GM10847 (cell line): Measurements from ENCODE around the gene TMCO4.

Experiments used
- POLR2A ChIP-seq: IDR thresholded peaks from 2 replicates; pipeline ENCODE4 v1.6.1; 2011; ENCODE audit not compliant: insufficient read length; ENCODE audit errors: extremely low read depth

Gene TMCO4

DNA sequence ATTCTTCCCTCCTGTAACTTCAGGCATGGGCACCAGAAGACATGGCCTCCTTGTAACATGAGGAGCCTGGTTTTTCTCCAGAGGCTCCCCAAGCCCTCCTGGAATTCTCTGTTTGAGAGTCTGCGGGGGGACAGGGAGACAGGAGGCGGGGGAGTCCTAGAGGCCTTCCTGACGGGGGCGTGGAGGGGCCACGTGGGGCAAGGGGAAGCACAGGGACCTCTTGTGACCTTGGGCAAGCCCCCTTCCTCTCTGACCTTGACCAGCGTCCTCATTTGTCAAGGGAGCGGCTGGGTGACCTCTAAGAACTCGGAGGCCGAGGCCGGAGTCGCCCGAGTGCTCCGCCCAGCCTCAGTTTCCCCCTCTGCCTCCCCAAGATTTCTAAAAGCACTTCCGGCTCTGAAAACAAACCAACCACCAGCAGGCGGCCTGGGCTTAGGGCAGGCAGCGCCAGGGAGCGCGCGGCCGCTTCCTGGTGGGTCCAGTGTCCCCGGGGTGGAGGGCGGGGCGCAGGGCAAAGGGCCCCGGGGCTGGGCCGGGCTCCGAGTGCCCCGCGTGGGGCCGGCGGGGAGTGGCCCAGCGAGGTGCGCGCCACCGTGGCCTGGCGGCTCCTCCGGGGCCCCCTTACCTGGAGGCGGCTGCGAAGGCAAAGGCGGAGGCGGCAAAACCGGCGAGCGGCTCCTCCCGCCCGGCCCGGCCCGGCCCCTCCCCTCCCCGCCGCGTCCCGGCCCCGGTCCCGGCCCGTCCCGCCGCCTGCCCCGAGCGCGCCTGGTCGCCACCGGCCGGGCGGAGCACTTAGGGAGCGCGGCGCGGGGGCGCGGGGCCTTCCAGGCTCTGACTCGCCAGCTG lies at the start of gene TMCO4:
TMCO4 (minus strand) TSS at position 687 of the 846 bp plus-strand sequence. CDS start 19,158 bp downstream, outside the sequence.
- no peak for TF ChIP-seq POLR2A

DNA sequence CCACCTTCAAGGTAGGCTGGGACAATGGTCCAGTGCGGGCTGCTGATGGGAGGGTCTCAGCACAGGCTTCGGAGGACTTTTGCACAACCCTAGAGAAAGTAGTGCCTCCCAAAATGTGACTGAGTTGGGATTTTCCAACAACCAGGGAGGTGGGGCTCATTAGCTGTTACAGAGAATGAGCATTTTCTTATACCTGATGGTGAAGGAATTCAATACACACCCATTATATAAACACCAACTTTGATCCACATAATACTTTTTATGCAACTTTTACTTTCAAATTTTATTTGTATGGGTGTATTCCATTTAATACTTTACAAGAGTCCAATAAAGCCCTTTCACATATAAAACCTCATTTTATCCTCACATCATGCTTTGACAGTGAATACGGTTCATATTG lies 46.6 kb upstream of the TMCO4 start:
- no peak for TF ChIP-seq POLR2A

DNA sequence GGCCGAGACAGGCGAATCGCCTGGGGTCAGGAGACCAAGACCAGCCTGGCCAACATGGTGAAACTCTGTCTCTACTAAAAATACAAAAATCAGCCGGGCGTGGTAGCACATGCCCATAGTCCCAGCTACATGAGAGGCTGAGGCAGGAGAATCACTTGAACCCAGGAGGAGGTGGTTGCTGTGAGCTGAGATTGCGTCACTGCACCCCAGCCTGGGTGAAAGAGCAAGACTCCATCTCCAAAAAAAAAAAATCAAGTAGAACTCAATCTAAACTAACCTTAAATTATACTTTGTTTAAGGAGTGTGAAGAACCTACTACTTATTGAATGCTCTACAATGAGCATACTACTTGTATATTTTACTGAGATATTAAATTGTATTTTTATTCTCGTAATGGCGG lies 45.8 kb upstream of the TMCO4 start:
- no peak for TF ChIP-seq POLR2A

DNA sequence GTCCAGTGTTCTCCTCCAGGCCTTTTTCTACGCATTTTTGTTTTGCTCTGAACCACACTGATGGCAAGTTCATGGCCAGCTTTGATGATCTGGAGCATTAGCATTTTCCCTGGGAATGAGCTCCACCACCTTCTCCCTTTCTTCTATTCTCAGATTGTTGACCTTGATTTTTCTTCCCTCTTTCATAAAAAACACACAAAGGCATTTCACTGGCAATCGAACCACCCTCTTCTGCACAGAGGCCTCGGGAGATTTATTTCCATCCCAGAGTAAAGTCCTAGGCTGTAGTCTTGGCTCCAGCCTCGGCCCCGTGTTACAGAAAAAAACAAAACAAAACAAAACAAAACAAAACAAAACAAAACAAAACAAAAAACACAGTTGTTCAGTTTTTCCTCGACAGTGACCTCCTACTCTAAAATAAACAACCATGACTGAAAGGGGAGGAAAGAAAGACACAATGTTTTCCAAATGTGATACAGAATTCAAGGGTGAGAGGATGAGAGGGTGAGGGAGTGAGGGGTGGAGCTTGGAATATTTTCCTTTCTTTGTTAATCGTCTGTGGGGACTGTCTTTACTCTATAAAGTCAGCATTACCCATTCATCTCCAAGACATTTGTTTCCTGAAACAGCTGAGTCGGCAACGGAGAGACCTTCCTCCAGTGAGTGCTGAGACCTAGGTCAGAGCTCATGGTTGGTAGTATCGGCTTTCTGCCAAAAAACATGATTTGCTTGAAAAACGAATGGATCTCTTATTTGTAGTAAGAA lies 45.2 kb upstream of the TMCO4 start:
- TF ChIP-seq POLR2A, result no peak

DNA sequence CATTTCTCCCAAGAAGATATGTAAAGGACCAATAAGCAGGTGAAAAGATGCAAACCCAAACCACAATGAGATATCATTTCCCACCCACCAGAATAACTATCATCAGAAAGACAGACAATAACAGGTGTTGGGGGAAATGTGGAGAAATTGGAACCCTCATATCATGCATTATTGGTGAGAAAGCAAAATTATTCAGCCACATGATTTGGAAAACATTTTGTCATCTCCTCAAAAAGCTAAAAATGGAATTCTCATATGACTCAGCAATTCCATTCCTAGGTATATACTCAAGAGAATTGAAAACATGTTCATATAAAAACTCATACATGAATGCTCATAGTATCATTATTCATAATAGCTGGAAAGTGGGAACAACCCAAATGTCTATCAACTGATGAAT lies 40.5 kb upstream of the TMCO4 start:
- no peak for TF ChIP-seq POLR2A

DNA sequence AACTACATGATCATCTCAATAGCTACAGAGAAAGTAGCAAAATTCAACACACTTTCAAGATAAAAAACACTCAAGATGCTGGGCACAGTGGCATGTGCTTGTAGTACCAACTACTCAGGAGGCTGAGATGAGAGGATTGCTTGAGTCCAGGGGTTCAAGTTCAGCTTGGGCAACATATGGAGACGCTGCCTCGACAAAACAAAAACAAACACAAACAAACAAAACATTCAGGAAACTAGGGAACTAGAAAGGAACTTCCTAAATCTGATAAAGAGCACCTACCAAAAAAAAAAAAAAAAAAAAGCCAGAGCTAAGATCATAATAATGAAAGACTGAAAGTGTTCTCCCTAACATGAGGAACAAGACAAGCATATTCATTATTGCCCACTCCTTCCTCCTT lies 38.1 kb upstream of the TMCO4 start:
- TF ChIP-seq POLR2A, result no peak

DNA sequence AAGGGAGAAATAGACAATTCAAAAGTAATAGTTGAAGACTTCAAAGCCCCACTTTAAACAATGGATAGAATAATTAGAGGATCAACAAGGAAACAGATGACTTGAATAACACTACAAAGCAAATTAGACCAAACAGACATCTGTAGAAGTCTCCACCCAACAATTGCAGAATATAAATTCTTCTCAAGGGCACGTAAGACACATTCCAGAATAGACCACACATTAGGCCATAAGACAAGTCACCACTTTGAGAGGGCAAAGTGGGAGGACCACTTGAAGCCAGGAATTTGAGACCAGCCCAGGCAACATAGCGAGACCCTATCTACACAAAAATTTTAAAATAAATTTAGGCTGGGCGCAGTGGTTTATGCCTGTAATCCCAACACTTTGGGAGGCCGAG lies 35.9 kb upstream of the TMCO4 start:
- TF ChIP-seq POLR2A, result no peak

DNA sequence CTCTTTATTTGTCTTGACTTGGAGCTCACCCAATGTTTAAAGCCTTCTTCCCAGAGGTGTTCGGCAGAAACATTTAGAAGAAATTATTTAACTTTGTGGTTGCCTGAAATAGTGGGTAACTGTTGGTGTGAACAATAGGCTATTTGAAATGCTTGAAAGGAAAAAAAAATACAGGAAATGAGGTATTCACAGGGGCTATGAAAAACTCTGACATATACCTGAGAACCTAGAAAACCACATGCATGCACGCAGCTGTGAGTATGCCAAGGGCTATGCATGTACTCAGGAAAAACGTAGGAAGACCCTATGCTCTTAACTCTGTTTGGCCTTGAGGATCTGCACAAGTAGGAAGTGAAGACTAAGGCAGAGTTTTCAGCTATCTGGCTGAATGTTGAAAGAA lies 31.7 kb upstream of the TMCO4 start:
- TF ChIP-seq POLR2A, result no peak

DNA sequence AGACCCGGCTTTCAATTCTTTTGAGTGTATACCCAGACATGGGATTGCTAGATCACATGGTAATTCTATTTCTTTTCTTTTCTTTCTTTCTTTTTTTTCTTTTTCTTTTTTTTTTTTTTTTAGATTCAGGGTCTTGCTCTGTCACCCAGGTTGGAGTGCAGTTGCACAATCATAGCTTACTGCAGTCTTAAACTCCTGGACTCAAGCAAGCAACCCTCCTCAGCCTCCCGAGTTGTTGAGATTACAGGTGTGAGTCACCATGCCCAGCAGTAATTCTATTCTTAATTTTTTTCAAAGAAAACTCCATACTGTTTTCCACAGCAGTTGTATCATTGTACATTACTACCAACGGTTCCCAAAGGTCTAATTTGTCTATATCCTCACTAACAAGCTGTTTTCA lies 28.8 kb upstream of the TMCO4 start:
- TF ChIP-seq POLR2A, result no peak

DNA sequence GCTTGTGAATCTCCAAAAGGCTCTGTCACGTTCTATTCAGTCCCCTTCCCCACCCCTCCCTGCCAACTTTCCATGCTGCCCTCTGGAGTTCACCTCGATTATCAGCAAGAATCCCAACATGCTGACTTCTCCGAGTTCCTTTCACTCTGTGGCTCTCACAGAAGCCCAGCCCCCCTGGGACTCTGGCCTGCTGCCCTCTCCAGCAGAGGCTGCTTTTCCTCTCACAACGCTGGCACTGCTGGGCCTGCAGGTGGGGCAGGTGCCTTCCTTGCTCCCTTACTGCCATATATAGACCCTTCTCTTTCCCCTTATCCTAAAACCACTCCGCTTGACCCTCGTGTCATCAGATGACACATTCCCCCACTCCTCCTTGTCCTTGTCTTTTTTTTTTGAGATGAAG lies 25.6 kb upstream of the TMCO4 start:
- no peak for TF ChIP-seq POLR2A

DNA sequence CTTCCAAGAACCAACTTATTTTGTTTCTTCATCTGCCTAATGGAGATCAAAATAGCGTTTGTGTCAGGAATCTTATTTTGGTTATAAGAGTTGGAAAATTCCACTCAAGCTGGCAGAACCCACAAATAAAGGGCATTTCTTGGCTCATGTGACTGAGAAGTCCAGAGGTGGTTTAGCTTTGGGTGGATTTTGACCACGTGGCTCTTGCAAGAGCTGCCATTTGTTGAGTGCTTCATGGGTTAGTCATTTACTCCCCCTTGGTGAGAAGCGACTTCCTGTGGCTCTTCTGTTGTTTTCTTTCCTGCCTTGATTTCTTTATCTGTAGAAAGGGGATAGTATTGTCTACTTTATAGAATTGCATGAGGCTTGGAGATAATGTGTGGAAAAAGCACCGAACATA lies 24.8 kb upstream of the TMCO4 start:
- no peak for TF ChIP-seq POLR2A

DNA sequence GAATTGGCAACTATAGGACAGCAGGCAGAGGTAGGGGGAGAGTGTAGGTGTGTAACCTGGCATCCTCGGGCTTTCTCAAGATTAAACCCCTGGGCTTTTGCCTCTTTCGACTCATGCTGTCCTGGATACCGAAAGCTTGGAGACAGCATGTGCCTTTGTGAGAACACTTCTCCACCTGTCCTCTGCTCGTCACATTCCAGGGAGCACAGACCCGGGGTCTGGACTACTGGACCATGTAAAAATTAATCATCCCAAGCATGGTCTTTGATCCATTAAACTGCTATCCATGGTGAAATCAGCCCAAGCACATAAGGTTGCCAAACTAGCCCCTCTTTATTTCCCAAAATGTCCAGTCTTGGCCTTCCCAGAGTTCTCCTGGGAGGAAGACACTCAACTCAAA lies 24.3 kb upstream of the TMCO4 start:
- no peak for TF ChIP-seq POLR2A

DNA sequence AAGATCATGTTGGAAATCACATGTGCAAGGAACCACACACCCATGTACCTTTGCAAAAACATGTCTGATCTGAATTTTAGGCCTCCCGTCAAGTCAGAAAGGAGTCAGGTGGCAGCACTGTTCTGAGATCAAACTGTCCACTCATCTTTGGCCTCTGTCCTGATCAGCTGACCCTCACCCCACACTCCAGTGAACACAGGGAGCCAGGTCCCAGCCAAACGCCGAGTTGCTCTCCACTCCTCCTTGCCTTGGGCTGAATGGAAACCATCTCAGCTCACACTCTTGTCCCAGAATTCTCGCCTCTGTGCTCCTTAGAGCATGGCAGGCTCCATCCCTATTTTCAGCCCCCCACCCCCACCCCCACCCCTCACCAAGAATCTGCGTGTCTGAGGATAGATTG lies 20.0 kb upstream of the TMCO4 start:
- TF ChIP-seq POLR2A, result no peak

DNA sequence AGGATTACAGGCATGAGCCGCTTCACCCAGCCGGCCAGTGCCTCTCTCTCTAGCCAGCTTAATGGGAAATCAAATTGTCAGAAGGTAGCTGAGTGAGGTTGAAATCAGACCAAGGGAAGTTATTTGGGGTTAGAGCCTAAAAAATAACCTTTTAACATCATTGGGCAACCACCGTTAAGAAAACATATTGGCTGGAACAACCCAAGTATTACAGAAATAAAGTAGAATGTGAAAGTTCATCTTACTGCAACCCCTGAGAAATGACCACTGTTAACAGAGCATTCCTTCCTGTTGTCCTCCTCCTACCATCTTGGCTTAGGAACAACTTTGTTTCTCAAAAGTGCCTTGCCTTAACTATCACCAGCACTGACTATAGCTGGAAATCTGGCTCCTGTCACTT lies 18.6 kb upstream of the TMCO4 start:
- TF ChIP-seq POLR2A, result no peak

DNA sequence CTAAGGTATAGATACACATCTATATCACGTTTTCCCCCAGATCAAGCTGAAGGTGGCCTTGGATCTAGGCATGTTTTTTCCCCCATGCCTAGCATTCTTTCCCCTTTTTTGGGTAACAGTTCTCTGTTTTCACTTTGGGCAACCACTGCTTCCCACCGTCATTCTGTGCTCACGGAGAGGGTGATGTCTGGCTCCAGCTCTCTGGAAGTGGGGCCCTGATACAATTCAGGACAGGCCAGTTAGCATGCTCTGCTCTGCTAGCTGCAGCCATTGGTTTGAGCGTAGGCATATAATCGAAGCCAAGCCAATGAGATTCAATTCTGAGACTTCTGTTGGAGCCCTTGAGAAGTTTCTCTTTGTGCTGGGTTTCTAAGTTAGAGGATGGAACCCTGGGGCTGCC lies 17.4 kb upstream of the TMCO4 start:
- no peak for TF ChIP-seq POLR2A

DNA sequence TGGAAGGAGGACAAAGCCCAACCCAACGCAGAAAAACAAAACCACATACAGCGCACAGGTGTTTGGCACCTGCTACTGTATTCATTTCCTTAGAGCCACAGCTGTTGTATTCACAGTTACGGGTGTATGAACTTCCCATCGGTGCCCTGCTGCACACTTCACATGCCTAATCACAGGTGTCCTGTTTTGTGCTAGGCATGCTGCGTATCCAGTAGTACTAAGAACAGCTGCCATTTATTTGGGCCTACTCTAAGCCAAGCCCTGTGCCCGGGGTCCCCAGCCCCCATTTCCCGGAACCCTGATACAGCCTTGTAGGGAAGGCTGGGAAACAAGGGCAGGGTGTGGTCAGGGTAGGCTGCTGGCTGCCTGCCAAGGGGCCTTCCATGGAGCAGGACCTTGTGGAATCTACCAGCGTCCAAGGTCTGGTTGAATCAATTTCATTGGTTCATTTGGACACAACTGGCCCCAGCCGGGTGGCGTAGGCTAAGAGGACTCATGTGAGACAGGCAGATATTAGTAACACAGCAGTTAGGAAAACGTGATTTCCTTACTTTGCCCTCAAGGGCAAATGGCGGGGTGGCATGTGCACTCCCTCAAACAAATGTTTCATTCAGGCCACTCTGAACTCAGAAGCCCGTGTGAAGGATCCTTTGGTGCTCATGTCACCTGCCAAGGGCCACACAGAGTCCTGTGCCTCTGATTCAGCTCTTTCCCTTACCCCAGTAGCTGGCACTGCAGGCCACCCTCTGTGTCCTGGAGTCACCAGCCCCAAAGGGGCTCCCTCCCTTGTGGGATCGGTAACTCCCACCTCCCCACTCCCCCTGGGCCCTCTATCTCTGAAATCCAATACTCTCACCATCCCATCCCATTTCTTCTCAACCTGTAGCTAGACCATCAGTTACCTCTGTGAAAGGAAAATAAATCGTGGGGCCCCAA lies 16.4 kb upstream of the TMCO4 start:
- TF ChIP-seq POLR2A, result no peak
